Measurements from ENCODE around the gene DMAC2L.

GRCh38 chr14:50338587-50338986, 26.5 kb downstream of the DMAC2L start:
- TF ChIP-seq POLR2A (IDR thresholded peaks at IDR 0.05) (no peak), CTCF (IDR thresholded peaks at IDR 0.05) (no peak), POLR2AphosphoS5 (IDR thresholded peaks at IDR 0.05) (no peak)
